HG02798 (cell line): ENCODE results near the gene DPH3.
A peak's percentile ranks its signal among the peaks of the same experiment; 100 is the strongest.

Source experiments
- ATAC-seq: cut with Tn5 transposase; IDR thresholded peaks from one replicate; pipeline ENCODE4 v1.9.1; 2021; ENCODE audit warnings: mild to moderate bottlenecking; ENCODE audit not compliant: unreplicated experiment, poor library complexity

Gene DPH3

DNA sequence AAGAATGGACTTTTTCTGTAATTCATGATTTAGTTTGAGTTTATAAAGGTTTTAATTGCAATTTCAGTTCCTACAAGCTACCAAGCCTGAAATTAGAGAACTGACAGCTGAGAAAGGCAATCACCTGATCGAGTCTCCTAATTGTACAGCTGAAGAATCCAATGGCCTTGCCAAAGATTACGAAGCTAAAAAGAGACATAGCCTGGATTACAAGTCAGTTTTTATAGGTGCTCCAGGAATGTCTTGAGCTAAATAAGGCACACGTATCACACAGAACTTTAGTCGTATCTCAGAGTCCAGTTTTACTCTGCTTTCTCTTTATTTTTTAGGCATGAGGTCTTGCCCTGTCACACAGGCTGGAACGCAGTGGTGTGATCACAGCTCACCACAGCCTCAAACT, 6.6 kb downstream of the DPH3 start:
- no peak for ATAC-seq

- no peak for ATAC-seq
These were observed 7.4 kb downstream of the DPH3 start for GRCh38 chr3:16257309-16257708.

- ATAC-seq, result no peak
These were observed 9.0 kb downstream of the DPH3 start for GRCh38 chr3:16255726-16256125.

DNA sequence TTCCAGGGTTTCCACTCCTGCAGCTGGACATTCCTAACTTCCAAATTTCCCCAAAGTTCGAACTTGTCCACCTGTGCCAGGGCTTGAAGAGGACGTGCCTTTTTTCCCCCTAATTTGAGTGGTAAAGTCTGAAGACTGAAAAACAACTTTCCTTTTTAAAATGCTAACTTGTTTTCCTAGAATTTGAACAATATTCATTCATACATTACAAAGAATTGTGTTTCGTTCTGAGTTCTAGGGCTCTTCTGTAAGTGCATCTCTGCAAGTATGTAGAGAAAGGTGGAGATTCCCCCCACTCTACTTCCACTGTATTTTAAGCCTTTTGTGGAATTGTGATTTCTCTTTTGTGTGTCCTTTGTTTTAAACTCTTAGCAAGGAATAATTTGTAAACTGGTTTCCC, 9.4 kb downstream of the DPH3 start:
- ATAC-seq, result no peak

DNA sequence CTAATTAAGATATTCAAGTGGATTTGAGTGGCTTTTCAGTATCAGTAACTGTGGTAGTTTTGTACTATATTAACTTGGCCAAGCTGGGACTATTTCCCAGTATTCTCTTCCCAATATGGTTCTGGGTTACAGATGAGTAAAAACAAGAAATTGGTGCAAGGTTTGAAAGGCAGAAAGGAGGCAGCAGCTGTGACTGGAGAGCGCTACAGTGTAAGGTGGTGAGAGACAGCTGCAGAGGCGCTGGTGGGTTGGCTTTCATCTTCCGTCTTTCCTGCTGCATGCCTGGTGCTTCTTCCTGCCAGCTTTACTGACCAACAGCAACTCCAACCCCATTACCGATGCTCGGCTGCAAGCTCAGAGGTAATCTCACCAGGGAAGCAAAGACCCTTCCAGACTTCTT, 9.8 kb downstream of the DPH3 start:
- ATAC-seq, result no peak

DNA sequence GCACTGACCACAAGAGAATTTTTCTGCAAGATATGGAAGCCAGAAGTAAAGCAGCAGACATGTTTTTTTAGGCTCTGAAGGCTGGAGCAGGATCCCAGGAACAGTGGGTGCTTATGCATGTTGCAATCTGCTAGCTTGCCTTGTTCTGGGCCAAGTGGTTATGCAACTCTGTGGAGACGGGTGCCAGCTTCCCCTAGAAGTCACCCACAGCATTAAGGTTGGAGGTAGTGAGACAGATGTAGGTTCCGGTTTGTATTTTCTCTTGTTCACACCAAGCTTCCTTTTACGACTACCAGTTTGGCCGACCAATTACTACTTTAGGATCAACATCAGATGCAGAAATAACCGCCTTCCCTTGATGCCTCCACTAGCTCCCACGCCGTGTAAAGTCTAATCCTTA, 11.1 kb downstream of the DPH3 start:
- no peak for ATAC-seq

GRCh38 chr3:16252988-16253387, 11.8 kb downstream of the DPH3 start:
- ATAC-seq, result no peak

DNA sequence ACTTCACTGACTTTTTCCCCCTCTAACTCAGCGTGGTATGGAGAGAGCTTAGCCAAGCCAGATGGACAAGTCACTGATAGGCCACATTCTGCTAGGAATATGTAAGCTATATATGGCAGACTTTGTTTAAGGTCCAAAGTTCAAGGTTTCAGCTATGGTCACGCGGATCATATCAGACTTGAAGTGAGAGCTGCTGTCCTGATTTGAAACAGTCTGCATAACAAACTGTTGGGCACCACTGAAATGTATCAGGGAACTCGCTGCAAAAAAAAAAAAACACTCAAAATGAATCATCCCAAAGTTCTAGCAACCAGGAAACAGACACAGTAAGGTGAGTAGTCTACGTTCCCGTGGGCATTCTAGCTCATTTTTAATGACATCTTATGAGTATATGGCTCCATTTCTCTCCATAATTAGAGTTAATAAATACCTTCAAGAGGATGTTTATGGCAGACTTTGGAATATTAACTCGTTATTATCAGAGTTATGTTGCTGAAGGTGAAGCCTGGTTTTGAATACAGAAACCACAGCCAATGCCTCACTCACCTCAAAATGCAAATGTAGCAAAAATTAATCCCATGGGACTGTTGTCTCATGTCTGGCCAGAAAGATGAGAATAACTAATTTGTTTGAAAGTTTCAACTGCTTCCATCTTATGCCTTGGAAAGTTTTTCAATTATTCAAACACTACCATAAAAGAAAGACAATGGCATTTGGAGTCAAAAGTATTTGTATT, 12.3 kb downstream of the DPH3 start:
- peak; percentile 40 for ATAC-seq

- no peak for ATAC-seq
These were observed 13.2 kb downstream of the DPH3 start for GRCh38 chr3:16251316-16252085.

GRCh38 chr3:16249886-16250285, 14.9 kb downstream of the DPH3 start:
- ATAC-seq, result no peak

DNA sequence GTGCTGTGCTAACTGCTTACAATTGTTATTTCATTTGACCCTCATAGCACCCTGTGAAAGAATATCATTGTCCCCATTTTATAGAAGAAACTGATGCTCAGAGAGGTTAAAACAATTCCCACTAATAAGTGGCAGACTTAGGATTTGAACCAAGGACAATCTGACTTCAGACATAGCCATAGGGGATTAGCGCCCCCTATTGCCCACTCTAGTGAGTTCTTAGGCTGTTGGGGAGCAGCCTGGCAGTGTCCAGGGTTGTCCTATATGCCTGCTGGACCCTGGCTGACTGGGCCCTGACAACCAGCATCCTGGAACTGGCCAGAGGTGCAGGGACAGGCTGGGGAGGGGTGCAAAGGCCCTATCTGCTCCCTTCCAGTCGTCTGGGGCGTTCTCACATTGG, 15.4 kb downstream of the DPH3 start:
- no peak for ATAC-seq

DNA sequence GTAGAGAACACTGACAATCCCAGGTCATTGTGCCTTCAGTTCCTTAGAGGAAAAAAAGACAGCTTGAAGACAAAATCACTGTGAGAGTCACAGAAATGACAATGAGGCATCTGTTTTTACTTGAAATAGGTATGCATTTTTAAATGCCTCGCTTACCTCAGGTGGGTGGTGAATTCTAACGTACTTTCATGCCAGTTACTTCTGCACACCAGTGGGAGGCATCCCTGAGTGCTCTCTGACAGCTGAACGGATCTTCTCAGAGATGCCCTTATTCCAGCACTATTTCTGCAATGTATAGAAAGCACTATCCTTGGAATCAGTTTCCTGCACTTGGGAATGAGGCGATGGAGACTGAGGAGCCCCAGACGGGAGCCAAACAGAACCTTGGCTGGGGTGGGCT, 16.2 kb downstream of the DPH3 start:
- ATAC-seq, result no peak

- ATAC-seq, result peak; percentile 79
These were observed 17.3 kb downstream of the DPH3 start for GRCh38 chr3:16247282-16248061.

GRCh38 chr3:16245609-16246008, 19.1 kb downstream of the DPH3 start:
- ATAC-seq, result no peak

DNA sequence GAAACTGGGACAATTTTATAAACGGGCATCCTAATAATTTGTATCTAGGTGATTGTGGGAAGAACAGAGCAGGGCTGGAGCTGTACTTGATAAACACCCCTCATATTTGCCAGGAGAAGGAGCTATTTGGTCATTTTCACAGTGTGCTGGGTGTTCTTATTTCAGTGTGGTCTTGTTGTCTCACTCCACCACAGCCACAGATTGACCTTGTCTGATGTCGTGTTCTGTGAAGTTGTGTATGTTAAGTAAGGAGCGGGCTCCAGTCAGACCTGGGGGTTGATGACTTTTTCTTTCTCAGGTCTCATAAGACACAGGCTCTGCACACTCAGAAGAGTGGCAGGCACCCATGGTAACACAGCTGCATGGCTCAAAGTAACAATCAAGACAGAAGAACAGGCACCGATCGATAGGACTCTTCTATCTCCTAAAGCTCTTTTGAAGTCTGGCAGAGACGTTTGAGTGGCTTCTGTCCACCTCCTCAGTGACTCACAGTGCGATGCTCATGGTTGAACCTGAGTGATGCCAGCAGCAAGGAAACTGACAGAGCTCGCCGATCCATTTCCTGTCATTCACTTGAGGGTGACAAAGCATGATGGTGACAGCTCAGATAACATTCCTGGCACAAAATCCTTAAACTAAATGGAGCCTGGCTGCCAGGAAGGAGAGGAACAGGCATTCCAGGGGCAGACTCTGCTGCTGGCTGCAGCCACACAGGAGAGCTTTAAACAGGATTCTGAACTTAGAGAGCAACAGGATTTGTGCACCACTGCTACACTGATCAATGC, 20.8 kb downstream of the DPH3 start:
- no peak for ATAC-seq

DNA sequence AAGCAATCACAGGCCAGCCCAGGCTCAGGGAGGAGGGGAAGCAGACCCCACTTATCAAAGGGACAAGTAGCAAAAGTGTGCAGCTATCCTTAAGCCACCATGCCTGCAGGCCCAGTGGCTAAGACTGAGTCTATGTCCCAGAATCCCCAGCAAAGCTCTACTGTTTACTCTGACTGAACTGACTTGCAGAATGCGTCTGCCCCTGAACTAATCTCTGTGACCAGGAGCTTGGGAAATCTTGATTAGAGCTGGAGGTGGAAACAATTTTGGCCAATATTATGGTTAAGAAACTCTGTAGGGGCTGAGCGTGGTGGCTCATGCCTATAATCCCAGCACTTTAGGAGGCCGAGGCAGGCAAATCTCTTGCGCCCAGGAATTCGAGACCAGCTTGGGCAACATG, 22.6 kb downstream of the DPH3 start:
- ATAC-seq, result no peak

- no peak for ATAC-seq
These were observed 23.5 kb downstream of the DPH3 start for GRCh38 chr3:16241225-16241624.

DNA sequence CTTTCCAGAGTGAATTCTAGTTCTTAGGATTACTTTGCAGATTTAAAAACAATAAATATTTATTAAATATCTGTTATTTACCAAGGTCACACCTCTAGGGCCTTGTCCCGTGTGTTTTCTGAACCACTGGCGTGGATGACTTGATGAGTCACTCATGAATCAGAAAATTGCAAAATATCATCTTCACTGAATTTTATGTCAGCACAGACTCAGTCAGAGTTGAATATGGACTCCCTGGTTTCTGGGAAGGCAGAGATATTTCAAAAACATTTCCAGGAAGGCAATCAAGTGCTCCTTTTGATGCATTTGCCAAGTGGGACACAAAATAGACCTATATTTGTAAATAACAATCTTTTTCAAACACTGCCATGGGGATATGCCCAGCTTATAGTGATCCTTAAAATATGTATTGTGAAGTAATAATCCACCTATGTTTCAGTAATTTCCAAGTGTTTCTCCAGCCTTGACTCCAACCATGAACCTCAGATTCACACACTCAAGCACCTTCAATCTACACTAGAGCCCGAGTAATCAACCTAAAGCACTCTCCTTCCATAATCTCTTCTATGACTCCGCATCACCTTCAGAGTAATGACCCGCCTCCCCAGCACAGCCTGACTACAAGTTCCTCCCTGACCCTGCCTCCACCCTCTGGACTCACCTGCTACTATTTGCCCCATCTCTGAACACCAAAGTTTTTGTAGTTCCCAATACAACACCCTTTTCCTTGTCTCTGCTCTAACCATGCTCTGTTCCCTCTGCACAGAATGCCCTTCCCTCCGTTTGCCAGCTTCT, 24.3 kb downstream of the DPH3 start:
- no peak for ATAC-seq

DNA sequence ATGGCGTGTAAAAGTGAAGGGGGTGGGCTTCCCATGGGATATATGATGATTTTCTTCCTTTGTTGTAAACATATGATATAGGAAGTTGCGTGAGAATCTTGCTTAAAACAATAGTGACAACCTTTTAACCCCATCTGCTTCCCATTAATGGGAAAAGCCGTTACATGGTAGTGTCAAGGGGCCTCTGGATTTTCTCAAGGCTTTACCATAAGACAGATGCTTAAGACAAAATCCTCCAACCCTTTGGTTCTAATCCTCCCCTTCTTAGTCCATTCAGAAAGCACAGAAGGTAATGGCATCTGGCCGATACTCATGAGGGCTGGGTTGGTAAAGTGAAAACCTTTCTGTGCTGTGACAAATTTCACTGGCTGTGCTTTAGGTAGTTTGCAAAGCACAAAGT, 25.0 kb downstream of the DPH3 start:
- no peak for ATAC-seq
